Thoracic aorta (tissue), 2 donors: Measurements from ENCODE around the gene BEND5. TPM values are rescaled to one million over a fixed set of nuclear protein-coding genes. Genes with fewer than 3 reads are reported as not detected.

Source experiments
- ATAC-seq: fragments of 150-250 bp; one replicate; pipeline ENCODE4 v1.8.0; 2017; ENCODE audit warnings: low read depth; ENCODE audit not compliant: insufficient number of reproducible peaks, low FRiP score
- DNase-seq: peaks from one replicate; pipeline ENCODE4 v3.0.0-alpha.2; 2020; ENCODE audit warnings: low spot score
- H3K27ac ChIP-seq, 2 donors: fragments of 200-600 bp; sonication (generic); 1 replicate in 1 of 2; 2 replicates in 1 of 2; pipeline ENCODE4 v1.5.1; 2016; ENCODE audit warnings: mild to moderate bottlenecking in 2 of 2, moderate library complexity in 2 of 2
- H3K27me3 ChIP-seq: fragments of 200-600 bp; sonication (generic); replicated peaks from 2 replicates; pipeline ENCODE4 v1.6.0; 2016; ENCODE audit warnings: mild to moderate bottlenecking; ENCODE audit not compliant: insufficient read depth
- H3K36me3 ChIP-seq: fragments of 200-600 bp; sonication (generic); one replicate; pipeline ENCODE4 v1.5.1; 2016
- H3K4me1 ChIP-seq, 2 donors: fragments of 200-600 bp; sonication (generic); 1 replicate in 1 of 2; 2 replicates in 1 of 2; pipeline versions ENCODE4 v1.5.1 to v1.6.0; 2016; ENCODE audit warnings: low read depth in 2 of 2, mild to moderate bottlenecking in 1 of 2; ENCODE audit not compliant: control insufficient read depth in 1 of 2
- H3K4me3 ChIP-seq: fragments of 200-600 bp; sonication (generic); 2 replicates; pipeline ENCODE4 v1.5.1; 2016; ENCODE audit warnings: mild to moderate bottlenecking
- H3K9me3 ChIP-seq: fragments of 200-600 bp; sonication (generic); 2 replicates; pipeline ENCODE4 v1.5.1; 2016
- CTCF ChIP-seq: fragments of 200-600 bp; sonication (generic); IDR thresholded peaks from one replicate; pipeline ENCODE4 v1.5.1; 2019; ENCODE audit warnings: antibody characterized with exemption
- total RNA-seq, 2 donors: library from RNA; depleted of rRNA; stranded (reverse); fragments of >200 nt; gene quantifications; one replicate each; pipeline versions ENCODE4 v1.1.0 to v1.2.3, GENCODE V29; 2016

The BEND5 gene
- total RNA-seq, 2 donors from 2014 or later, result 6.5 to 9.5 TPM

- Histone ChIP-seq H3K9me3 (no peaks in the 10 kb centered on the region), H3K36me3 (no peaks in the 10 kb centered on the region), H3K4me3 (no peak overlapping the region), H3K27me3 (no peaks in the 10 kb centered on the region), H3K27ac (no peak overlapping the region), H3K4me1 (peaks cover 16 to 56% of the 10 kb centered on the region in 2 donors)
- no peak for ATAC-seq
- no peak for TF ChIP-seq CTCF
- no peak for DNase-seq
These were observed 8.6 kb downstream of the BEND5 start for GRCh38 chr1:48767975-48768510.

GRCh38 chr1:48765335-48765734 is 11.4 kb downstream of the BEND5 start:
- Histone ChIP-seq H3K4me1 (peaks cover 17 to 51% of the 10 kb centered on the region in 2 donors), H3K9me3 (no peaks in the 10 kb centered on the region), H3K27ac (no peak overlapping the region), H3K36me3 (no peaks in the 10 kb centered on the region), H3K27me3 (no peaks in the 10 kb centered on the region), H3K4me3 (no peak overlapping the region)
- no peak for TF ChIP-seq CTCF
- ATAC-seq (no peak), DNase-seq (no peak)

GRCh38 chr1:48761986-48762385 is 14.7 kb downstream of the BEND5 start:
- Histone ChIP-seq H3K27me3 (no peaks in the 10 kb centered on the region), H3K4me3 (no peak overlapping the region), H3K9me3 (no peaks in the 10 kb centered on the region), H3K27ac (peak overlapping the region in 1 of 2 donors; percentile 33), H3K36me3 (peaks cover 13% of the 10 kb centered on the region), H3K4me1 (peaks cover 6 to 23% of the 10 kb centered on the region in 2 donors)
- ATAC-seq, result no peak
- no peak for DNase-seq
- TF ChIP-seq CTCF, result no peak

- ATAC-seq (no peak), DNase-seq (no peak)
- Histone ChIP-seq H3K27me3 (no peaks in the 10 kb centered on the region), H3K4me1 (peaks cover 6 to 23% of the 10 kb centered on the region in 2 donors), H3K36me3 (peaks cover 13% of the 10 kb centered on the region), H3K4me3 (no peak overlapping the region), H3K9me3 (no peaks in the 10 kb centered on the region), H3K27ac (no peak overlapping the region)
- TF ChIP-seq CTCF, result no peak
These were observed 15.3 kb downstream of the BEND5 start for GRCh38 chr1:48761411-48761810.

GRCh38 chr1:48760857-48761256 is 15.8 kb downstream of the BEND5 start:
- DNase-seq (no peak), ATAC-seq (no peak)
- H3K36me3 ChIP-seq, result peaks cover 13% of the 10 kb centered on the region
- no peaks in the 10 kb centered on the region for H3K9me3 ChIP-seq
- no peak for TF ChIP-seq CTCF
- no peak overlapping the region for H3K4me3 ChIP-seq
- H3K27ac ChIP-seq, result no peak overlapping the region
- H3K4me1 ChIP-seq, result peaks cover 6 to 23% of the 10 kb centered on the region in 2 donors
- H3K27me3 ChIP-seq, result no peaks in the 10 kb centered on the region
